ENCODE measurements around the gene FMNL2. TPM values are rescaled to one million over a fixed set of nuclear protein-coding genes. Genes with fewer than 3 reads are reported as not detected.
"Not testable (repeated sequence)": the region's sequence is repeated elsewhere in the genome, so short reads cannot be mapped to it uniquely, and the experiment has no call there.

The FMNL2 gene
- polyA plus RNA-seq, 1 donor from 2014 or later: 0.24 TPM

DNA sequence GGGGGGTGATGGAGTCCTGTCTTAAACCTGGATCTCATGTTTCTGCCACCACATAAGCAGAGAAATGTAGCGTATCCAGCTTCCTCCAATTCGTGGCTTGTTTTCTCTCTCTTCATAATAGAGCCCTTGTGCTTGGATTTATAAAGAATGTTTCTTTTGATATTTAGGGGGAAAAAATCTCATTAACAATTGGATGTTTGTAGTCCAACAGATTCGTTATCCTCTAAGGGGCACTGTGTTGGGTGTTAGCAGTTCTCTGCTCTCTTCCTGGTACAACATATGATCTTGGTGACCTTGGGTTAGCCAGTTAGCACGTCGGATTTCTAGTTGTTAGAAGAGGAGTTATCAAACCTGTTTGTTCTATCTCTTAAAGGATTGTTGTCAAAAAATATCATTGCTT, 127.8 kb downstream of the FMNL2 start:
- Mint-ChIP-seq H3K27ac (no peak overlapping the region), H3K4me3 (no peak overlapping the region), H3K9me3 (no peaks in the 10 kb centered on the region), H3K27me3 (no peaks in the 10 kb centered on the region), H3K4me1 (peaks cover 12 to 28% (median 28%) of the 10 kb centered on the region in 3 donors), H3K36me3 (no peaks in the 10 kb centered on the region)

DNA sequence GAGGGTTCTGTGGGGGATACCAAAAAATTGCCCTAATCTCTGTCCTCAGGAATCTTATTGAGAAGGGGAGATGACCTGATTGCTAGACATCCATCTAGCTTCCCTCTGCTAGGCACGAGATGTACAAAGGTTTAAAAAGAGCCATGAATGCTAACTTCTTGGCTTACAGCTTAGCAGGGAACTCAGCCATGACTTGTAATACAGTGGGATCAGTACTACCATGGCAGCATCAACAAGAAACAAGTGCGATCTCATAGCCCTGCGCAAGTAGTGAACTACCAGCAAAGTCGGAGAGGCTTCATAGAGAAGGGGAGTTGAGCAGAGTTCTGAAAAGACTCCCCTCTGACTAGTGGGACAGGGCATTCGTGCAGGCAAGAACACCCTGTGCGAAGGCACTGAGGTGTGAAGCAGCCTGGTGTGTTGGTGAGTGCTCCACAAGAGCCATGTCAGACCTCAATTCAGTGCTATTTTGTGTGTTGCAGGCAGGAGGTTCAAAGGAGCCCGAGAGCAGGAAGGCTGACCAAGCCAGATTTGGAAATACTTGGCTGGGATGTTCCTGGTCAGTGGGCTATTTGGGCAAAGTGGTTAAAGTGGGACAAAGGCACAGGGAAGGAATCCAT, 130.0 kb downstream of the FMNL2 start:
- peaks cover 21 to 43% (median 42%) of the 10 kb centered on the region in 3 donors for H3K4me1 Mint-ChIP-seq
- H3K27ac Mint-ChIP-seq: peak overlapping the region in 1 of 3 donors; percentile 69
- peak overlapping the region in 1 of 4 donors; percentile 45 for H3K4me3 Mint-ChIP-seq
- no peaks in the 10 kb centered on the region for H3K36me3 Mint-ChIP-seq
- H3K27me3 Mint-ChIP-seq: no peaks in the 10 kb centered on the region
- H3K9me3 Mint-ChIP-seq: no peaks in the 10 kb centered on the region

DNA sequence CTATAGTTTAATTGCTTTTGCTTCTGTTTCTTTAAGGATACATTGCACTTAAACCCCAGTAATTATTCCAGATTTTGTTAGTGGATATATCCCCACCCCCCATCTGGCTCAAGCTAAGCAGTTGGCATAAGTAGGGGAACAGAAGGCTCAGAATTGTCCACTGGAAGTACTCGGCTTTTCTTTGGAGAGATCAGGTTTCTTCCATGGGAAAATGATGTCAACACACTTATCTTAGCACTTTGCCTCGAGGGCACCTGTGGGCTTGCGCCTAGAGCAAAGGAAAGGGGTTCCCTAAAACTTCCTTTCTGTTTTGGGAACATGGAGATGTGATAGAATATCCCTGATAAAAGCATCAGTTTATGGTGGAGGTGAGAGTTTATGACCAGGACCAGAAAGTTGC, 130.6 kb downstream of the FMNL2 start:
- Mint-ChIP-seq H3K9me3 (no peaks in the 10 kb centered on the region), H3K4me3 (peak overlapping the region in 1 of 4 donors; percentile 45), H3K4me1 (peaks cover 21 to 43% (median 42%) of the 10 kb centered on the region in 3 donors), H3K27me3 (no peaks in the 10 kb centered on the region), H3K27ac (peak overlapping the region in 1 of 3 donors; percentile 1), H3K36me3 (no peaks in the 10 kb centered on the region)

DNA sequence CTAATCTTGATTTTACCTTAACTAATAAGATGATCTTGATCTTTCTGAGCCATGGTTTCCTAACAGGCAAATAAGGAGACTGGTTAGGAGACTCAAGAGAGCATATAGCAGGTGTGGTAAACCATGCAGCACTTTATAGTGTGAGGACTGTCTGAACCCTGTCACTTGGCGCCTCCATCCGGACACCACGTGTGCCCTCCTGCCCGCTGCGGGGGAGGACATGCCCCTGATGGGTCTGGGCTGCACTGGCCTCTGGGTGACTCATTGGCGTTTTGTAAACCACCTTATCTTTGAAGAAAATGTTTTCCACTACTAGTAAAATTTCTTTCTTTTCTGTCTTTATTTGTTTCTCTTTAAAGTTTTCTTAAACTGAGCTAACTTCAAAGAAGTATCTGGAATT, 131.1 kb downstream of the FMNL2 start:
- no peak overlapping the region for H3K4me3 Mint-ChIP-seq
- H3K27ac Mint-ChIP-seq: peak overlapping the region in 2 of 3 donors; percentile 1 to 6
- H3K36me3 Mint-ChIP-seq: no peaks in the 10 kb centered on the region
- H3K4me1 Mint-ChIP-seq: peaks cover 21 to 43% (median 42%) of the 10 kb centered on the region in 3 donors
- no peaks in the 10 kb centered on the region for H3K9me3 Mint-ChIP-seq
- no peaks in the 10 kb centered on the region for H3K27me3 Mint-ChIP-seq

DNA sequence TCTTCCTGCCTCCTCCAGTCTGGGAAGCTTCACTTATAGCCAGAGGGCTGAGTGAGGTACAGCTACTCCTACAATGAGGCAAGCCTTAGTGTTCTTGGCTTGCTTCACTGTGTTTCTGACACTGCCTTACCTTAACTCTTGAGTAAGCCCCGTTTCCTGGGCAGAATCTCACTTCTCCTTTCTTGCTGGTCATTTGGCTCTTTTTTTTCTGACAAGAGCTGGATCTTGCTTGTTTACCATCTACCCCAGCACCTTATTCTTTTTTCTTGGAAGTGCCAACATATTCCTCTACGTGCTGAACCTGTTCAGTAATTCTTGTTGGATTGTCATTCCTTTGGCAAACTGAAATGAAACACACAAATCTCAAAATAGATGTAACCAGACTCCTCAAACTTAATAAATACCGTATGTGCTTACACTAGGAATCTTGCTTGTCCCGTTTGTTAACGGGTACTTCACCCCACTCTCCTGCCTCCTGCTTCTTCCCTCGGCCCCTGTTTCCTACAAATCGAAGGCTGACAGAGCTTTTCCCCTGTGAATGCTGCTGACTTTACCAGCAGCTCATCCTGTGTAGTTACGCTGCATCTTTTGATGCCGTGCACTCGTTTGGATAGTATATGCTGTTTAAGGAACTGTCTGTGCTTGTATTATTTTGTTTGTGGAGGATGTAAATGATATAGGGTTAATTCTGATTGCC, 132.2 kb downstream of the FMNL2 start:
- Mint-ChIP-seq H3K27me3 (no peaks in the 10 kb centered on the region), H3K4me3 (peak overlapping the region; percentile 2 to 86 (median 70)), H3K27ac (peak overlapping the region in 2 of 3 donors; percentile 28 to 36), H3K36me3 (no peaks in the 10 kb centered on the region), H3K9me3 (no peaks in the 10 kb centered on the region), H3K4me1 (peaks cover 21 to 43% (median 42%) of the 10 kb centered on the region in 3 donors)

DNA sequence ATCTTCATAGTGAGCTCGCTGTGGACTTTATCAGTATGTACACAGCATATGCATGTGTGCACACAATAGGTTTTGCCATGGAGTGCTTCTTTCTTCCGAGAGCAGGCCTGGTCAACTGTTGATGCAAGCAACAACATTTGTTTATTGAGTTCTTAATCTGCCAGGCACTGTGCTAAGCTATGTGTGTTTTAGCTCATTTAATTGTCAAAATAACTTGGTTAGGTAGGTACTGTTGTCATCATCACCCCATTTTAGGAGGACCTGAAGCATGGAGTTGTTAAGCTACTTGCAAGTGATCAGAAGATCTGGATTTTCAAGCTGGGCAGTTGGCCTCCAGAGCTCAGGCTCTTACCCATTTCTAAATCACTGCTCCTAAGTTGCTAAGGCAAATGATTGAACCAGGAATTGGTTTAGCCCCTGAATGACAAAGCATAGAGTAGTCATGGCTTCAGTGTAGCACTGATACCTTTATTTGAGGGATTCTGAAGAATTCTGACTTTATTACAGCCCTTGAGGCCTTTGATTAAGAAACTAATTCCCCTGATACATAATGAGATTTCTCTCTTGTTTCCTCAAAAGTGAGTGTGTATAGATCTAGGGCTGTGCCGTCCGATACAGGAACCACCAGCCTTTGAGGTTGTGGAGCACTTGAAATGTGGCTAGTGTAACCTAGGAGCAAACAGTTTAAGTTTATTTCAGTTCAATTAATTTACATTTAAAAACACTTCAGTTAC, 132.9 kb downstream of the FMNL2 start:
- peak overlapping the region in 1 of 3 donors; percentile 61 for H3K27ac Mint-ChIP-seq
- H3K9me3 Mint-ChIP-seq: no peaks in the 10 kb centered on the region

DNA sequence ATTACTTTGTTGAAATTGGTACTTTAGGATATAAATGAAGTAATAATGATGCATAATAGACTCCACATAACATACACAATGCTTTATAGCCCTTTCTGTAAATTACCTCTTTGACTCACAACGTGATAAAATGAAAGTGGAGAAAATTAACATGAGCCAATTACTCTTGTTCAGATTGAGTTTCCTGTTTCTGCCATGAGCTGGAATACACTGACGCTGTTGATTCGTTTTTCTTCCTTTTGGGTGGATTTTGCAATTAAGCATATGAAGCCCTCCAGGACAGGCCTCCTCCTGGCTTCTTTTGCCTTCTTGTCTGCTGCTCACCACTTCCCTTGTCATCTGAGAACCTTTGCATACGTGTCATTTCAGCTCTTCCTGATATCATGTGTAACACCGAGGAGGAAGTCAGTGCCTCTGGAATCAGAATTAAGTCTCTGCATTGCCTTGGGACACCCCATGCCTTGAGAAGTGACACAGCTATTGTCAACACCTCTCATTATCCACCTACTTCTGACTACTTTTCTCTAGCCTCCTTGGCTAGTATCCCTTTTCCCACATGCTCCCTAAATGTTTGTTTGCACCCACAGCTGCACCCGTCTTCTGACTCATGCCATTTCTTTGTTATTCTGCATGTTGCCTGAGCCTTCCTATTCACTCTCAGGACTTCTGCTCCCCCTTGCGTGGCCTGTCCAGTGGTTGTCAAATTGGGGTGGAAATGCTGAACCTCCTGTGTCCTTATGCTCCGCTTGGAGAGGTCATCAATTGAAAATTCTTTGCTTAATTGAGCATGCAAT, 134.1 kb downstream of the FMNL2 start:
- no peaks in the 10 kb centered on the region for H3K27me3 Mint-ChIP-seq
- peak overlapping the region in 3 of 4 donors; percentile 22 to 86 (median 80) for H3K4me3 Mint-ChIP-seq
- peaks cover 21 to 43% (median 38%) of the 10 kb centered on the region in 3 donors for H3K4me1 Mint-ChIP-seq
- H3K27ac Mint-ChIP-seq: peak overlapping the region in 1 of 3 donors; percentile 78
- H3K36me3 Mint-ChIP-seq: no peaks in the 10 kb centered on the region
- no peaks in the 10 kb centered on the region for H3K9me3 Mint-ChIP-seq

More for the DNA sequence above, 132.9 kb downstream of the FMNL2 start:
- Mint-ChIP-seq H3K4me3 (peak overlapping the region in 3 of 4 donors; percentile 63 to 86 (median 77)), H3K4me1 (peaks cover 21 to 43% (median 38%) of the 10 kb centered on the region in 3 donors), H3K36me3 (no peaks in the 10 kb centered on the region), H3K27me3 (no peaks in the 10 kb centered on the region)

DNA sequence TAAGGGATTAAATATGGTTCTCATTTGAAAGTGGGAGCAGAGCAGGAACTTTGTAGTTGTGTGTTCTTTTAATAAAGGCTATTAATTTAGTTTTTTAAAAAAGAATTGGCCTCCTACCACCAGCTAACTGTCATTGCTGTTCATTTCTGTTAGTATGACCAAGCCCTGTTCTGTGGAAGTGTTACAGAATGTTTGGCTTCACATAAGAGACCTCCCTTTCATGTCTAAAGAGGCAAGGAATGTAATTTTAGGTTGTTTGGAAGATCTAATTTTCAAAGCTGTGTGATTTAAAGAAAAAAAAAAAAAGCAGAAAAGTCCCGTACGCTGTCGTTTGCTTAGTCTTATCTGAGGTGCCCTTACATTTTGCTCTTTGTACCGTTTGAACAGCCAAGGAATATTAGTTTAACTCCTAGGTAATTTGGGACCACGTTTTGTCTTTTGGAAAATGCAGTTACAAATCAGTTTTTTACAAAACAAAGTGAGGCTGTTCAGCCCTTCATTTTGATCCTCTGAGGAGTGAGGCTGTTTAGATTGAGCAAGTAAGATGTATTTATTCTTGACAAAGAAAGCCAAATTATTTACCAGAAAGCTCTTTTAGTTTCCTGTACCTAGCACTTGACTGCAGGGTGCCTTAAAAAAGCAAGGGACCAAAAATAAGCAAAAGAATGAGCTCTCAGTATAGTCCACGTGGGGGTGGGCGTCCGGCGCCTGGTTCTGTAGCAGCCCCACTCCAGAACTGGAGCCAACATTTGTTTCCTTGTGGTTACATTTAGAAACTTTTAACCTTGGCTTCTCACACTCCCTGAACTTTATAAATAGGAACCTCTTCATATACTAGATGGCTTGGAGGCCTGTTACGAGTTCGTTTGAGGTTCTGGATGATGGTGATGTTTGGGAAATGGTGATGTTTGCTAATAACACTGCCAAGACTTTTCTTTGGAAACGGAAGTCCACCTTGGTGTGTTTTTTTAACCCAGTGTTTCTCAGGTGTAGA, 136.2 kb downstream of the FMNL2 start:
- H3K27ac Mint-ChIP-seq: no peak overlapping the region
- no peaks in the 10 kb centered on the region for H3K9me3 Mint-ChIP-seq
- H3K4me1 Mint-ChIP-seq: peaks cover 21 to 31% (median 26%) of the 10 kb centered on the region in 3 donors
- H3K4me3 Mint-ChIP-seq: no peak overlapping the region
- no peaks in the 10 kb centered on the region for H3K27me3 Mint-ChIP-seq
- H3K36me3 Mint-ChIP-seq: no peaks in the 10 kb centered on the region

DNA sequence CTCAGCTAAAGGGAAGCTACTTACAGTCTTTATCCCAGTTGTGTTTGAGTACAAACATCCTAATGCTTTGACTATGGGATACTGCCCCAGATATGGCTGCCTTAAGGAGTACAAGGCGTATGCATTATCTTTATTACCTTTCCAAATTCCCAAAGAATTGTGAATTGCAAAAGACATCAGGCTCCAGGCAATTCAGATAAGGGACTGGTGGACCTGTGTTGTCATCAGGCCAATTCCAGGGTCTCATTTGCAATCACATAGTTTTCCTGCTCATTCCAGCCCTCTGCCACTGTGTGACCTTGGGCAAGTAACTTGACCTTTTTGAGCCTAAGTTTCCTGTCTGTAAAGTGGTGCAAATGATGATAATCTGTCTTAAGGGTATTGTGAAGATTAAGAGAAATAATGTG, 137.5 kb downstream of the FMNL2 start:
- Mint-ChIP-seq H3K27me3 (no peaks in the 10 kb centered on the region), H3K9me3 (no peaks in the 10 kb centered on the region), H3K27ac (no peak overlapping the region), H3K4me3 (no peak overlapping the region), H3K4me1 (peaks cover 11 to 17% (median 15%) of the 10 kb centered on the region in 3 donors), H3K36me3 (no peaks in the 10 kb centered on the region)

DNA sequence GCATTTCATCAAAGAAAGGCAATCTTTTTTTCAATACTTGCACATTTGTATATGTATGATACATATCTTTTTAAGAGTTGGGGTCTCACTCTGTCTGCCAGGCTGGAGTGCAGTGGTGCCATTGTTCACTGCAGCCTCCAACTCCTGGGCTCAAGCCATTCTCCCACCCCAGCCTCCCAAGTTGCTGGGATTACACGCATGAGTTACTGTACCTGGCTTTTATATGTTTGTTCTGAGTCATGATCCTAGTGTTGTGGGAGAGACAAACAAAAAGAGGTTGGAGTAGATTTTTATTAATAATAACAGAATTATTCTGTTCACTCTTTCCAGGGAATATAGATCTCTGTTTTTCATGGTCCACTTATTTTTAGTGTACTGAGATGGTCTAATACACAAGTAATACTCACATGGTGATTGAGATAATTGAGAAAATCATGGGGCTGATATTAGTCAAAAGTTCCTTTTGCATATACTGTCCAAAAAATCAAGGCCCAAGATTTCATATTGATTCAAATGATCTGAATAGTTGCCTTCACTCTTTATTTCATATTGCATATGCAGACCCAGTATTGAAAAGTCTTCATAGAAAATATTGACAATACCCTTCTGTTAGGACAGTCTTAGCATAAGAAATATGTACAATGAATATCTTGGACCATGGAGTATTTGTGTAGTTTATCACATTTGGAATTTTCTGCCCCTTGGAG, 138.3 kb downstream of the FMNL2 start:
- peaks cover 9 to 11% (median 10%) of the 10 kb centered on the region in 3 donors for H3K4me1 Mint-ChIP-seq
- no peak overlapping the region for H3K27ac Mint-ChIP-seq
- H3K9me3 Mint-ChIP-seq: no peaks in the 10 kb centered on the region
- H3K4me3 Mint-ChIP-seq: no peak overlapping the region
- H3K27me3 Mint-ChIP-seq: no peaks in the 10 kb centered on the region
- H3K36me3 Mint-ChIP-seq: no peaks in the 10 kb centered on the region

DNA sequence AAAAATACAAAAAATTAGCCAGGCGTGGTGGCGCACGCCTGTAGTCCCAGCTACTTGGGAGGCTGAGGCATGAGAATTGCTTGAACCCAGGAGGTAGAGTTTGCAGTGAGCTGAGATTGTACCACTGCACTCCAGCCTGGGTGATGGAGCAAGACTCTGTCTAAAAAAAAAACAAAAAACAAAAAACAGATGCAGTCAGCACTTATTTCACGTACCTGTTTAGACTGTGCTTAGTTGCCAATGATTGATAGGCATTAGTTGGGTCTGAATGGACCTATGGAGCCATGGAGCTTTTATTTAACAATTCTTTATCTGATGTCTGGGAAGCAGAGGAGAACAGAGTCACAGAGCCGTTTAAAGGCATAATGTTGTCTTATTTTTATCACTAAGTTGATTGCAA, 139.5 kb downstream of the FMNL2 start:
- H3K36me3 Mint-ChIP-seq, H3K9me3 Mint-ChIP-seq: not testable (repeated sequence)

DNA sequence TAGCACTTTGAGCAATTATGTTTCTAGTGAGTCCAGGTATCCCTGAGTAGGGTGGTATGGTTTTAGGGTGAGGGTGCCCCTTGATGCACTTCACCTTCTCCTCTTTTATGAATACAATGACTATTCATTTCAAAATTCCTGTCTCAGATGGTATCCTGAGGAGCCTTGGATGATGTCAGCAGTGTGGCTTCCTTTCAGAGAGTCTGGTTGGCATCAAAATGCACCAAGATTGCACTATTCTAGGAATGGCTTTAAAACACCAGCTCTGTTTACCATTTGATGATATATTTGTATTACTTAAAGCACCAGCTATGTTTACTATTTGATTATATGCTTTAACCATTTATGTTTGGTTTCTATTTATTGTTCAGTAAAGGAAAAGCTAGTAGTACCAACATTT, 141.0 kb downstream of the FMNL2 start:
- peaks cover 2% of the 10 kb centered on the region for H3K36me3 Mint-ChIP-seq
- H3K27me3 Mint-ChIP-seq: no peaks in the 10 kb centered on the region
- no peaks in the 10 kb centered on the region for H3K4me1 Mint-ChIP-seq
- H3K9me3 Mint-ChIP-seq: no peaks in the 10 kb centered on the region
- H3K4me3 Mint-ChIP-seq: no peak overlapping the region
- no peak overlapping the region for H3K27ac Mint-ChIP-seq

More for the DNA sequence above, 139.5 kb downstream of the FMNL2 start:
- H3K4me3 Mint-ChIP-seq, H3K27ac Mint-ChIP-seq, H3K27me3 Mint-ChIP-seq, H3K4me1 Mint-ChIP-seq: not testable (repeated sequence)

DNA sequence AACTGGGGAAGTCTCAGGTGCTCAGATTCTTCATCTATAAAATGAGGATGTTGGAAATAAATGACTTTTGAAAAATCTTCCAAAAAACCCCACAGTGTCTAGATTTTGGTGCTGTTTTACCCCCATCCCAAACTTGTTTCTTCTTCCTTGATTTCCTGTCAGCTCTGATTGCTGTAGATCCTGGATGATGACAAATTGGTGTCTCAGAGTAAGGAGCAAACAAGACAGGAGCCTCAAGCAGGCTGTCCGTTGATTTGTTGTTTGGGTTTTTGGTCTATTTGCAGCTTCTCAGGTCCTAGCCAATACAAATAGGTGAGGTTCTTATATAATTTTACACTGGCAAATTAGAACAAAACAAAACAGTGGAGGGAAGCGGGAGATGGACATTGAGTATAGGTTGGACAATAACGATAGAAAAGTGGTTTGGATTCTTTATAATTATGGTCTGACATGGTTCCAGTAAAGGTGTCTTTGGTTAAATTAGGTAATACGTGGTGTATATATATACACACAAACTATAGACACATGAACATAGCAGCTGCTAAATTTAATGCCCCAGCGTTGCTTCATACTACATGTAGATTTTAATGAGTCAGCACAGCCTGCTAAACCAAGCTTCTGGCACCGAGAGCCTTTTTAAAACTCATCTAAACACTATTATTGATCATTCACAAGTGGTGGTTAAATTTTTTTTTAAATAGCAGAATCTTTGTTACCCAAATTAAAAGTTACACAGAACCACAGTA, 142.5 kb downstream of the FMNL2 start:
- Mint-ChIP-seq H3K27ac (no peak overlapping the region), H3K27me3 (no peaks in the 10 kb centered on the region), H3K9me3 (no peaks in the 10 kb centered on the region), H3K36me3 (peaks cover 2% of the 10 kb centered on the region), H3K4me1 (no peaks in the 10 kb centered on the region), H3K4me3 (no peak overlapping the region)
